HG03103 (cell line): ENCODE measurements around the gene ANXA6.

Experiments
- ATAC-seq: cut with Tn5 transposase; IDR thresholded peaks from one replicate; pipeline ENCODE4 v1.9.1; 2021; ENCODE audit warnings: low read depth; ENCODE audit not compliant: unreplicated experiment

Gene ANXA6

DNA sequence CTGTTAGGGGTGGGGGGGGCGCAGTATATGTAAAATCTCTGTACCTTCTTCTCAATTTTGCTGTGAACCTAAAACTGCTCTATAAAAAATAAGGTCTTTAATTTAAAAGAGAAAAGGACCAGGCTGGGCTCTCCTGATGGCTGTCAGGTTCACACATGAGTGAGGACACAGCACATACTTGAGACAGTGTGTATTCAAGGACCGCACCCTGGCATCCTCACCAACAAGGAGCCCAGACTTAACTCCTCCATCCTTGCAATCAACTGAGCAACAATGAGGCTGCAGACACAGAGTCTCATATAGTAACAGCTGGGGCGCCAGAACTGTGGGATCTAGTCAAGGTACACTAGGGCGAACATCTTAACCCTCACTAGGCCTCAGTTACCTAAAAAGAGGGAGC, 86.6 kb downstream of the ANXA6 start:
- no peak for ATAC-seq

DNA sequence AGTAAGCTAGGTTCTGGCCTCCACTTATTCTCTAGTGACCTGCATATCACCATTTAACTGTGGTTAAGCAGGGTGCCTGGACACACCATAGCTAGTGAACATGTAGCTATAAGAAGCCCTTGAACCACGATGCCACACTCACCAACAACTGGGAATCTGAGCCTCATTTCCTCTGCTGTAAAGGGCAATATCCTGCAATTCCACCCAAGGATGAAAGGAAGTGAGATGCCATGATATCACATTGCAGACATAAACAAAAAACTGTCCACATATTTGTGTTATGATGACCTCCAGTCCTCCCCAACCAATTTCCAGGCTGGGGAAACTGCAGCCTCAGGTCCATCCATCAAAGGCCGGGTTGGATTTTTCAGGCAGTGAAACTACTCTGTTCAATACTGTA, 87.1 kb downstream of the ANXA6 start:
- no peak for ATAC-seq

DNA sequence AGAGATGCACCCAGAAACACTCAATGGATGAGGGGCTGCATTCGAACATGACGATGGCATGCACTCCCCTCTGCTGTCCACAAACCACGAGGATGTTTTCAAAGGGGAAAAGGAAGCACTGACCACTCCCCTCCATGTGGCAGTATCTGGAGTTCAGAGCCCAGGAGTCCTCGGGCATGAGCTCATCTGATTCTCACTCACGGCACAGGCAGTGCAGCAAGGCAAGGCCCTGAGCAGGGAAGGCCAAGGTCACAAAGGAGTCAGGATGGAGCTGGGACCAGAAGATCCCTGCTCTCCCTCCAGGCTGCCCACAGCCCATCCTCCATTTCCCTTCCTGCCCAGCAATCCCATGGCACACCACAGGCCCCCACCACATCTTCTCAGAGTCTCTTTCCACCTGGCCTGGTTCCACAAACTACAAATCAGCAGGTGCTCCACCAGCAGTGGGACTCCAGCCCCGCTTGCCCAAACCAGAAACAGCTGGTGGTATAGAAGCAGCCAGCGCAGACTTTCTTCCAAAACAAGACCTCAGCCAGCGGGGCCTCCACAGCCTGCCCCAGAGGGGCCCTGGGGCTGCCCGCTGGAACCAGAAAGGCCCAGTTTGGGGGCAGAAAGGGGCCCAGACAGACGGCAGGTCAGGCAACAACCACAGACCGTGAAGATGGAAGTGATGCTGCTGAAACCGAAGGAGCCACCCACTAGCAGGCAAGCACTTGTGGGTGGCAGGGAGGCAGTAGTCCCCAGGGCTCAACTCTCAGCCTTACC, 89.0 kb downstream of the ANXA6 start:
- ATAC-seq = peak; percentile 47

DNA sequence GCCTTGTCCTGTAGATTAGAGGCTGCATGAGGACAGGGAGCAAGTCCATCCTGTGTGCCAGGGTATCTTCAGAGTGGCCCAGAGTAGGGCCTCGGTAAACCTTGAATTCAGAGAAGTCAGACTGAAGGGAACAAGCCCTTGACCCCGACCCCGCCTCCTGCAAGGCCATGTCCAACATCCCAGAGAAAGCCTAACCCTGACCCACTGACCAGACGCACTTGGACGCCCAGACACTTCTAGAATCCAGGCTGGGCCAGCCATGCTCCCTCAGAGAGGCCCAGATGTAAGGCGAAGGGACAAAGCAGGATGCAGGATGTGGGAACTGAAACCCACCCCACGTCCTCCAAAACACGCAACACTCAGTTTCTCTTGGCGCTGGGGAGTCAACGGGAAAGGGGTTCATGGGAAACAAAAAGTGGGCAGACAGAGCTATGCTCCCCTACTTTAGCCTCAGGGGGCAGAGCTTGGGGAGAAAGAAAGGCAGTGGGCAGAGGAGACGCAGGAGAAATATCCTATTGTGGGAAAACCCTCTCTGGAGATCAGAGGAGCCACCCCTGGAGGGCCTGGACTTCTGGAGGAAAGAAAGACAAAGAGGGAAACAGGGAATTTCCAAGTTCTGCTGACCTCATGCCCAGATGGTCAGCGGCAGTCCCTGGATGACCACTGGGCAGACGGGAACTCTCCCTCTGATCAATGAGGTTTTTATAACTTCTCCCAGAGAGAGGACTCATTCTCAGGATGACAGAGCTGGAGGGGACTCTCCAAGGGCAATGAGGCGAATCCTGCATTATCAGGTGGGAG, 89.7 kb downstream of the ANXA6 start:
- ATAC-seq = peak; percentile 5

DNA sequence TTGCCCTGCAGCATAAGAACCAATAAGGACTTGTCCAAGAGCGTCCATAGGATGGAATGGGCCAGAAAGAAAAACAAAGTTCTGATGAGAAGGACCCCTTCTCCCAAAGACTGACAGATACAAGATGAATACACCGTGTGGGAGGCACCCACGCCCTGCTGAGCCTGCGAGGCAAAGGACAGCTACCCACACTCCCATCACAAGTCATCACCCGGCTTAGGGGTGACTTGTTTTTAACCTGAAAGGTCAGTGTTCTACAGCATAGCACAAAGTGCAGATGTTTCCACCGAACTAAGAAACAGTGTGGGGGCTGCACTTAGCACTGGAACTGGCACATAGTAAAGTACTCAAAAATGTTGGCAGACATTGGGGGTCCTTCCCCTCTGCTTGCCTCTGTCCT, 90.7 kb downstream of the ANXA6 start:
- ATAC-seq = no peak

DNA sequence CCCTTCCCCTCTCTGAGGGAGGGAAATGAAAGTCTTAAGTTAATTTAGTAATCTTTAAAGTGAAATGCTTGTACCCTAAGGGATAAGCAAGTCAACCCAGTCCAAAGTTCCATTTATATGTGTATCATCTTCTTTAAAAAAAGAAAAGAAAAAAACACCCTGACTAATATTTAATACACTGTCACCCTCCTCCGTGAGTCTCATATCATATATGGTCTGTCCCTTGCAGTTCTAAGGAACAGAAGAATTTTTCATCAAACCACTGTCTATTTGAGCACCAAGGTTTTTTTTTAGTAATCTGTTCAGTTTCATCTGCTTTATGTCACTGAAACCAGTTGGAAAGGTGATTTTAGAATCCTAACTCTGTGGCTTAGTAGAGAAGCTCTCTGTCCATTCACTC, 92.0 kb downstream of the ANXA6 start:
- ATAC-seq = no peak

DNA sequence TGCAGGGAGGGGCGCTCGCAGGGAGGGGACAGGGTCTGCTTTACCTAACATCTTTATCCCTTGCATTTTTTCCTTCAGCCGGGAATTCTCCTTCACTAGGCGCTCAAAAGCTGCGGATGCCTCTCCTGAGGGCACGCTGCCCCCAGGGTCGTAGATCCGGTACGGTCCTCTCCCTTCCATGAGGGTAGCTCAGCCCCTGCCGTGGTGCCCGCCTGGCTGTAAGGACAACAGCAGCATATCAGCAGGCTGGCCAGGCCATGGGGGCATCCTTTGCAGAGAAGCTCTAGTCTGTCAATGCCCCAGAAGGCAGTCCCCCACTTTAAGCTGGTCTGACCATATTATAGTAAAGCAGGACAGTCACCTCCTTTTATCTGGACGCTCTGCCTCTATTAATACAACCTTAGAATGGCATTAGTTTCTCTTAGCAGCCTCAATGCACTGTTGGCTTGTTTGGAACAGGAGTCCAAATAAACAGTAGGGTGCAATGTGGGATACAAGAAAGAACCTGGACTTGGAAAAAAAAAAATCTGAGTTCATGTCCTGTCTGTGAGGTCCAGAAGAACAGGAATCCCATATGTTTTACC, 92.6 kb downstream of the ANXA6 start:
- no peak for ATAC-seq

DNA sequence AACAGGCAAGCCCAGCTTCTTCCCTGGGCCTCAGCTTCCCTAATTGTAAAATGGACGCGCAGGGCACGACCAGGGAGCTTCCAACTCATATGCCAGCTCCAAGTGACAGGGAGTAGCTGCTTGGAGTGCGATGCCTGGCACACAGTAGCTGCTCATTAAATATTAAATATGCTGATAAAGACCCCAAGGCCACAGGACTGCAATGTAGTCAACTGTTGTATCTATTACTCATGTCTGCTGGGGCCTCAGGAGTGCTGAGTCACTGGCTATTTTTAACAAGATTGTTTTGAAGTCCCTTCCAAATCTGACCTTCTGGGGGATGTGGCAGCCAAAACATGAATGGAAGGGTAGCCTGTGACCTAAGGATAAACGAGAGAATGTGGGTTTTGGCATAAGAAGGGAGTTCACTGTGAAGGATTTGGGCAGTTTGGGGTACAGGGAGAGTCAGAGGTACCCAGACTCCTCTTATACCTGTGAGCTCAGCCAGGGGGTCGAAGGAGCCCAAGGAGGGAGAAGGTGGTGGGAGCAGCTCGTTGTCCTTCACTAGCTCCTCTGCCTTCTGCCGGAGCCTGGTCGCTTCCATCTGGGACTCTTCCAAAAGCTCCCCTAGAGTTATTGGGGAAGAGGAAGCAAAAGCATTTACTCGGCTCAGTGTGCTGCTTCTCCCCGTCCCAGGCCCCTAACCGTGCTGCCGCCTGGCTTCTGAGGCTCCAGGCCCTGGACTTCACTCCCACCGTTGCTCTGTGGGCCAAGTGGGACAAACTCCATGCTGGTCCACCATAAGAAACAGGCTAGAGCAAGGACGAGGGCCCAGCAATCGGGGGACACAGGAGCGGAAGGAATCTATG, 94.2 kb downstream of the ANXA6 start:
- ATAC-seq = no peak

DNA sequence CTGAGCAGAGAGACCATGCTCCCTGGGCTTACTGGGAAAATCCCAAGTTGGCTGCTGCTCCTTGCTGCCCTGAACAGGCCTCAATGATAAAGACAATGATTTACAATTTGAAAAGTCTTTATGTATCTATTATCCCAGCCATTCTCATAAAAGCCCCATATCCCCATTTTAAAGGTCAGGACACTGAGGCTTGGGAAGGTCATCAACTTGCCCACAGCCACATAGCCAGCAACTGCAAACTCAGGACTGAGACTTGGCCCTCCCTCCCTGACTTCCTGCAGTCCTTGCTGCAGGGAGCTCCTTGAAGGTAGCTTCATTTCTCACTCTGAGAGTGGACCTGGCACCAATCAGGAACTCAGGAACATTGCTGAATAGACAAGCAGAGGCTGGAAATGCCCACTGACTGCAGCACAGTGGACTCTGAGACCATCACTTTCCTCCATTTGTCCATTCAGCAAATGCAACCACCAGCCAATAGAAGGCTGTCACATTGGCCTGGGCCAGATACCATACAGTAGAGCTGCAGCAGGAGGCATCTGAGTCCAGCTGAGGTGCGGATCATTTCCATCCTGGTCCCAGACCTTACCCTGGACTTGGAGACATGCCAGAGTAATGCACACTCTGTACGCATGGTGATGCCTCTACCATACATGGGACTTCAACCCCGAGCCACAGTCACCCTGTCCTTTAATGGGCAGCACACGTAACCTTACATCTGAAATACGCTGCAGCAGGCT, 95.0 kb downstream of the ANXA6 start:
- ATAC-seq = no peak

DNA sequence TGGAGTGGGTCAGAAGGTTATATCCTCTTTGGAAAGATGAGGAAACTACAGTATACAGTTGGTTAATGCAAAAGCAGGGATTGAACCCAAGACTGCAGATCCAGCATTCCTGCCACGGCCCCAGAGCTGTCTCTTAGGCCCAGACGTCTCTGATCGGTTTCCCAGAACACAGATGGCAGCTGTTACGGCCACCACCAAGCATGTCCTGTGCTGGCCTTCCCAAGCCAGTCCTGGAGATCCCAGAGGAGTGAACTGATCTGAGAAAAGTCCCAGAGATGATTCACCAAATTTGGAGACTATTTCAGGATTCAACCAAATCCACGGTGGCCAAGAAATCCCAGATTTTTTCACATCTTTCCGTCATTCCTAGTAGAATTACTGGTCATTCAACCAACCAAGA, 96.8 kb downstream of the ANXA6 start:
- no peak for ATAC-seq

DNA sequence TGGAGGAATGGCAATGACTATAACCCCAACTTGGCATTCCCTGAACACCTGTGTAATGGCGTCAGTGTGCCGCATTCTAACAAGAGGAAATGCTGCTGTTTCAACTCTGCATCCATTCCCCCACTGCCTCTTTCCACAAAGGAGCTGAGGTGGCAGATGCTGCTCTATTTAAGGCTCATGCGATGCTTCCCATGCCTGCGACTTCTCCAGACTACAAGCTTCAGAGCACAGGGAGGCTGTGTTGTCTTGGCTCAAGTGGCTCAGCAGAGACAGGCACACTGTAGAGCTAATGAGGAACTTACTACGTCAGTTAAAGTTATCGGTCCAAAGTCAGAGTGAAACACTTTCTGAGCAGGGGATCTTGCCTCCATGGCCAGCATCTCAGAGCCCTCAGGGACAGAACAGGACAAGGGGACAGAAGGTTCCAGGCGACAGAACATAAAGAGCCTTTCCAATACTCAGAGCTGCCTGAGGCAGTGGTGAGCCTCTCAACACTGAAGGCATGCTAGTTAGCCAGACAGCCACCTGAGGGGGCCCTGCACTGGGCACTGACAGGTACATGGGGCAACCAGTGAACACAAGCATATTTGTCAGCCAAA, 98.6 kb downstream of the ANXA6 start:
- ATAC-seq = no peak

DNA sequence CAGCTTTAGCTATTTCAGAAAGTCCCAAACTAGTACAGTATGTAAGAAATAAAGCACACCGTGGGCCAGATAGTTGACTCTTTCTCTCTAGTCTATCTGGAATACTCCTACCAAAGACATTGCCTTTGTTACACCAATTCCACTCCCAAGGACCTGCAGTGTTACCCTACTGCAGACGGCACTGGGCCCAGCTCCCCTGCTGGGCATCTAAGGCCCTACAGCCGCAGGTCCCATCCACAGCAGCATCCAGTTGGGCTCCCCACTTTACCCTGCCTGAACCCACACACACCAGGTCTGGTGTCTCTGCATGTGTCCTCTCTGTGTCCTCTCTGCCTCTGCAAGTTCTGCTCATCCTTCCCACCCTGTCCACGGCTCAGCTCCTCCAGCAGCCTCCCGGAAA, 99.3 kb downstream of the ANXA6 start:
- no peak for ATAC-seq

DNA sequence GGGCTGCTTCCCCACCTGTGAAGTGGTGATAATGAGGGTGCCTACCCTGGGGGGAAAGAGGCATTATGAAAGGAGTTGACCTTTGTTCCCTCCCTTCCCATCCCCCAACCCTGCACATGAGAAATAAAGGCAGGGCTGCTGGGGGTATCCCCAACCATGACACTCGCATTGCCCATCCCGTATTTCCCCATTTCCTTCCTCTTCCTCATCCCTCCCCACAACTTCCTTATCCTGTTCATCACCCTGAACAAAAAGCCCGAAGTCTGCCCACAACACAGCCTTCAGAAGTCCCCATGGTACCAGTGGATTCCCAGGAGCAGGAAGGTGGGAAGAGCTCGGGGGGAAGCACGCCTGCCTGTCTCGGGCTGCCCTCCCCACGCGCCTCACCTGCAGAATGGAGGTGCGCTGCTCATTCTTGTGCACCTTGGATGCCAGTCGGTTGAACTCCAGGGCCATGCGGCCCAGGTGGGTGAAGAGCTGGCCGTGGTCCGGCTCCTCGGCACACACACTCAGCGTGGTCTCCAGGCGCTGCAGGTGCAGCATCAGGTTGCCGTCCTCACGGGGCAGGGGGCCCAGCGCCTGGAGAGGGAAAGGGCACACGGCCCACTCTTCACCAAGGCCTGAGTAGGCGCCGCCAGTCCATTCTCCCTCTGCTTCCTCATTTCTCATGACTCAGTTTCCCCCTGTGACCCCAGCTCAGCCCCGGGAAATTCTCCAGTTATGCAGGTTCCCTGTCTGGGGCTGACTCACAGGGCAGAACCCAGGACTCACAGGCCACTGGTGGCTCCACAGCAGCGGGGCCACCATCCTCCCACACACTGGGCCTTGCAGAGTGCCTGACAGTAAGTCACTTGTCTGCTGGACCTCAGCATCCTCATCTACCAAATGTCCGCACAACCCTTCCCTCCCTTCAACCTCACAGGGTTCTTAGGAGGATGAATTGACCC, 100.9 kb downstream of the ANXA6 start:
- ATAC-seq = no peak

DNA sequence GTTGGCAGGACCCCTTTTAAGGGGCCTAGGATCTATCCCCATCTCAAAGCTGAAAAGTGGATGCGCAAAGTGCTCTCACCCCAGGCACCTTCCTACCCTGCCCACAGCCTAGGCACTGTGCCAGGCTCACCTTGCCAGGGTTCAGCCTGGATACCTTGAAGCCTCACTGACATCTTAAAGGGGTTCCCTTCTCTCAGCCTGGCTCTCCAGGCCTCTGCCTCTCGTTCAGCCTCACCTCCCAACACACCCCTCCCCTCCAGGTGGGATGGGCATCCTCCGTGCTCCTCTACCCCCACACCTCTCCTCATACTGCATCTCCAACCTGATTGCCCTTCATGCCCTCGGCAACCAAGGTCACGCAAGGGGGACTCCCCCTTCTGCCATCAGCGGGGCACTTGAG, 102.2 kb downstream of the ANXA6 start:
- no peak for ATAC-seq

DNA sequence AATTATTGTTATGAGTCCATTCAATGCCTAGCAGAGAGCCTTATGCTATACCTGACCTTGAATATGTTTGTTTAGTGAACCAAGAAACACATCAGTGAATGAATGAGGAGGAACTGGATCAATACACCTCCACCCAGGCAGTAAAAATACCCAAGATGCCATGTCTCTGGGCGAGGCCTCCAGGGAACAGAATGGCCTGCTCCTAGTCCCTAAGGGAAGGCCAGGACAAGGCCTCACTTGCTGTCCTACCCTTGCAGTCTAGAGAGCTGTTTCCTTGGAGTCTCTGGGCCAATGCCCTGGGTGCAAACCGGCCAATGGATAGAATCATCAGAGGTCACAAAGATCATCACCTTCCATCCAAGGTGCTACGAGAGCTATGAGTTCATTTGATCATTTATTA, 102.9 kb downstream of the ANXA6 start:
- ATAC-seq = no peak

DNA sequence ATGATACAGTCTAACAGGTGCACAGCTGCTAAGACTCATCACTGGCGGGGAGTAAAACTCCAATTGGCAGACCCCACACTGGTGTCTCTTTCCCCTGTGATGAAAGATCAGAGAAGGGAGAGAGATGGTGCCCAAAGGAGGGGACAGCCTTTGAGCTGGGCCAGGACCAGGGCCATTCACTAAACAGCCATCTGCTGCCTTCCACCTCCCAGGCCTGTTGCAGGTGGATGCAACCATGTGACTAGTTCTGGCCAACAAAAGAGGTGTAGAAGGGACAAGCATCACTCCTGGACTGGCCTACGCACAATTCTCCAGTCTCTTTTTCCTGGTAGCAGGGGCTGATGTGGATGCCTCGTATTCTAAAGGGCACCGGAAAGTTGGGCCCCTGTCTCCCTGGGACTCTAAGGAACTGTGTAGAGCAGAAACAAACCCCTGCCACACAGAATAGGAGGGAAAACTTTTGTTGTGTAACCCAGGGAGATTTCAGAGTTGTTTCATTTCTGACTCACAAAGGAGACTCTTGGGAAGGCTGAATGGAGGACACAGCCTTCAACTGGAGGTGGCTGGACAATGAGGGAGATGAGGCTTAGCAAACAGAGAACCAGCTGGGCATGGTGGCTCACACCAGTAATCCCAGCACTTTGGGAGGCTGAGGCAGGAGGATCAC, 103.7 kb downstream of the ANXA6 start:
- ATAC-seq = no peak

DNA sequence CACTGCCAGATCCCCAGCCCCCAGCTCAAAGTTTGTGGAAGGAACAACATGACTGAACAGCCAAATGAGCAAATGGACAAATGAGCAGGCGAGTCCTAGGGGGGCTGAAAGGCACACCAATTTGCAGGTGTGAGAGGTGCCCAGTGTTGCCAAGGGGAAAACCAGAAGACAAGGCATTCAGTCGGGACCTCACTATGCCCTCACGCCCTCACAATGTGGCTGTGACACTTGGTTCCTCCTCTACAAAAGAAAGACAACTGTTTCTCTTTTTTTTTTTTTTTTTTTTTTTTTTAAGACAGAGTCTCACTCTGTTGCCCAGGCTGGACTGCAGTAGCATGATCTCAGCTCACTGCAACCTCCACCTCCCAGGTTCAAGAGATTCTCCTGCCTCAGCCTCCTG, 104.7 kb downstream of the ANXA6 start:
- ATAC-seq = no peak

DNA sequence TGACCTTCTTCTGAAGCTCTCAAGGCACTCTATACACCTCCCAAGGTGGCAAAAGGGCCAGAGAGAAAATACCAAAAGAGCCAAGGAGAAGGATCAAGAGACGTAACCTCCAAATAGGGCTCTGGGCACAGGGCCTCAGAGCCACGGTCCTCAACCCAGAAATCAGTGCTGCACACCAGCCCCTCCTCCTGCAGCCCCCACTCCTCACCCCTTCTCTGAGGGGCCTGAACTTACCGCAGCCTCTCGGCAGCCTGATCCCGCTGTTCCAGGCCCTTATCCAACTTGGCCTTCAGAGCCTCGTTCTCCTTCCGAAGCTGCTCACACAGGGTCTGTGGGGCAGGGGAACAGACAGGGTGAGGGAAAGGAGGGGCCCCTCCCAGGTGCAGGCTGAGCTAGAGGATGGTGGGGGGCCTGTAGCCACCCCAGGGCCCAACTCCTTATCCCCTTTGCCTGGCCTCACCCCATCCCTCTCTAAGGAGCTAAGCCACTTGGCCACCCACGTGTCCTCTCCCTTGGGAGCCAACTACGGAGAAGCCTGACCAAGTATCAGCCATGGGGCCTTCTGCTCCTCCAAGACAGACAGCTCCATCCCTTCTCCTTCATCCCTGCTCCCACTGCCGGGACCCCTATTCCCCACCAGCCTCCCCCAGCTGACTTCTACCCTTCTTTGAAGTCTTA, 105.5 kb downstream of the ANXA6 start:
- ATAC-seq = no peak
